Measurements from ENCODE around the gene MYO10.

The MYO10 gene

GRCh38 chr5:16914108-16914435 is 22.0 kb downstream of the MYO10 start:
- no peak for DNase-seq

GRCh38 chr5:16913187-16914107 is 22.6 kb downstream of the MYO10 start:
- DNase-seq, result no peak

- no peak for DNase-seq
Observed at GRCh38 chr5:16912080-16912479, 24.0 kb downstream of the MYO10 start.

GRCh38 chr5:16909464-16909863 is 26.6 kb downstream of the MYO10 start:
- peak; percentile 60 for DNase-seq

GRCh38 chr5:16907270-16907669 is 28.8 kb downstream of the MYO10 start:
- DNase-seq, result no peak

GRCh38 chr5:16906255-16906654 is 29.8 kb downstream of the MYO10 start:
- no peak for DNase-seq

GRCh38 chr5:16903480-16904300 is 32.4 kb downstream of the MYO10 start:
- DNase-seq, result no peak

GRCh38 chr5:16902846-16903245 is 33.2 kb downstream of the MYO10 start:
- DNase-seq, result no peak

GRCh38 chr5:16901021-16901644 is 35.0 kb downstream of the MYO10 start:
- no peak for DNase-seq

- no peak for DNase-seq
Observed at GRCh38 chr5:16899171-16899570, 36.9 kb downstream of the MYO10 start.

GRCh38 chr5:16897800-16898199 is 38.3 kb downstream of the MYO10 start:
- no peak for DNase-seq

- peak; percentile 67 for DNase-seq
Observed at GRCh38 chr5:16897284-16897704, 38.8 kb downstream of the MYO10 start.

GRCh38 chr5:16896767-16897166 is 39.3 kb downstream of the MYO10 start:
- no peak for DNase-seq

- peak; percentile 96 for DNase-seq
Observed at GRCh38 chr5:16894236-16895057, 41.6 kb downstream of the MYO10 start.

GRCh38 chr5:16891033-16891432 is 45.1 kb downstream of the MYO10 start:
- DNase-seq, result no peak

- peak; percentile 85 for DNase-seq
Observed at GRCh38 chr5:16889972-16890519, 46.0 kb downstream of the MYO10 start.

GRCh38 chr5:16889203-16889971 is 46.7 kb downstream of the MYO10 start:
- DNase-seq, result peak; percentile 58

GRCh38 chr5:16888694-16889124 is 47.4 kb downstream of the MYO10 start:
- DNase-seq, result peak; percentile 75

GRCh38 chr5:16886793-16887345 is 49.2 kb downstream of the MYO10 start:
- no peak for DNase-seq

GRCh38 chr5:16886366-16886736 is 49.7 kb downstream of the MYO10 start:
- peak; percentile 94 for DNase-seq
